Heart left ventricle (tissue), 13 donors: ENCODE results near the gene RNF43.
A peak's percentile ranks its signal among the peaks of the same experiment; 100 is the strongest.

ENCODE experiments used
- POLR2A ChIP-seq, 2 donors: fragments of 450-650 bp; IDR thresholded peaks; one replicate each; pipeline ENCODE4 v1.6.1; 2017; ENCODE audit warnings: antibody characterized with exemption in 2 of 2, mild to moderate bottlenecking in 2 of 2, moderate library complexity in 2 of 2
- TF ChIP-seq, protein P1 (sequence below), 12 donors: fragments of 200-600 bp; sonication (generic) in 4 of 12; IDR thresholded peaks; one replicate each; pipeline versions ENCODE4 v1.5.0 to v1.8.0; 2018 to 2022; ENCODE audit warnings: antibody characterized with exemption in 12 of 12, mild to moderate bottlenecking in 5 of 12
- donor health status: ischemic (EF 13 %, LVEDD 7.1; RV severe dilation, severe dysfunction).
- donor health status: DM: no; HTN: yes; CAD: no.
- donor health status: DM: no; HTN: no; CAD: no.
- donor health status: ischemic (EF 25% LVEDD 6.9; RV normal size, moderate dysfunction).
- donor health status: ischemic (EF 25% LVEDD 5.7; RV mildly dilated, moderate dysfunction).
- donor health status: ischemic (EF 35%, LVEDD 5.7; RV mildly dilated, moderate dysfunction).
- donor health status: nonischemic (EF 11% LVEDD 7.7; RV severe dilation, severe dysfunction).
- donor health status: DM: yes; HTN: yes; CAD: no.
- donor health status: PGD.
- donor health status: ischemic (EF 29% LVEDD 5.4; RV normal size, mild dysfunction).
- donor health status: nonischemic (EF 23%, LVEDD 6.1; RV moderate dilation, normal function).

DNA sequence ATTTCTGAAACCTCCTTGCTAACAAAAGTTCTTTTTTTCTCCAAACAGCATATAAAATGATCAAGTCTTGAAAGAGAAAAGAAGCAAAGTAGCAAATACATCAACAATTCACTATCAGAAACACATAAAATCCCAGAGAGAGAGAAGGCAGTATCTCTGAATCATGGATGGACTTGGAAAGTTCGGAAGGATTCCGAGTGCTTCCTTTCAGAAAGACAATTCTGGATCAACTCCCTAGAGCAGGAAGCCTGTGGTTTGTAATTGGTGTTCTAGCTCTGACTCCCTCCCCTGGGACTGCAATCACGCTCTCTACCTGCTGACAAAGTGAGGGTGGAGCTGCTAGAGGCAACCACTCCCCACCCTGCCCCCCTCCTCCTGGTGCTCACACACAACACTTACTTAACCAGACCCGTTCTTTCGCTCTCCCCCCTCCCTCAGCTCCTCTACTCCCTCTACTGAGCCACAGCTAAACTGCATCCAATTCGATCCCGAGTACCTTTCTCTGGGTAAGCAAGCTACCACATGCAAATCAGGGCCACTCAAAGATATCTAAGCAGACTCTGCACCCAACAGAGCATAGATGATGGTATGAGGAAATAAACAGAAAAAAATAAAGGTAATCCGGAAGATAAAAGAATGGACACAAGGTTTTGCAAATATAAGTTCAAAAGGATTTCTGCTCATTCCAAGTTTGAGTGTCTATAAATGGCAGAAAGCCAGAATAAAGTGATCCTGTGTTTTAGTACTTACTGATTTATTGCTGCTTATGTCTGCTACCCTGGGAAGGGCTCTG is at the start of gene RNF43:
- TF ChIP-seq POLR2A (IDR thresholded peaks at IDR 0.05), result peak in 1 of 2 donors; percentile 60
- TF ChIP-seq, protein P1, sequence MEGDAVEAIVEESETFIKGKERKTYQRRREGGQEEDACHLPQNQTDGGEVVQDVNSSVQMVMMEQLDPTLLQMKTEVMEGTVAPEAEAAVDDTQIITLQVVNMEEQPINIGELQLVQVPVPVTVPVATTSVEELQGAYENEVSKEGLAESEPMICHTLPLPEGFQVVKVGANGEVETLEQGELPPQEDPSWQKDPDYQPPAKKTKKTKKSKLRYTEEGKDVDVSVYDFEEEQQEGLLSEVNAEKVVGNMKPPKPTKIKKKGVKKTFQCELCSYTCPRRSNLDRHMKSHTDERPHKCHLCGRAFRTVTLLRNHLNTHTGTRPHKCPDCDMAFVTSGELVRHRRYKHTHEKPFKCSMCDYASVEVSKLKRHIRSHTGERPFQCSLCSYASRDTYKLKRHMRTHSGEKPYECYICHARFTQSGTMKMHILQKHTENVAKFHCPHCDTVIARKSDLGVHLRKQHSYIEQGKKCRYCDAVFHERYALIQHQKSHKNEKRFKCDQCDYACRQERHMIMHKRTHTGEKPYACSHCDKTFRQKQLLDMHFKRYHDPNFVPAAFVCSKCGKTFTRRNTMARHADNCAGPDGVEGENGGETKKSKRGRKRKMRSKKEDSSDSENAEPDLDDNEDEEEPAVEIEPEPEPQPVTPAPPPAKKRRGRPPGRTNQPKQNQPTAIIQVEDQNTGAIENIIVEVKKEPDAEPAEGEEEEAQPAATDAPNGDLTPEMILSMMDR (IDR thresholded peaks at IDR 0.05), result peak; percentile 46 to 76 (median 69)
